CD1c-positive myeloid dendritic cell (primary cell): ENCODE measurements around the gene CYP19A1.
"Not testable (repeated sequence)": the region's sequence is repeated elsewhere in the genome, so short reads cannot be mapped to it uniquely, and the experiment has no call there.

ENCODE experiments used
- DNase-seq: peaks from one replicate; pipeline ENCODE4 v3.0.0-alpha.2; 2016; ENCODE audit errors: extremely low spot score

CYP19A1 gene

DNA sequence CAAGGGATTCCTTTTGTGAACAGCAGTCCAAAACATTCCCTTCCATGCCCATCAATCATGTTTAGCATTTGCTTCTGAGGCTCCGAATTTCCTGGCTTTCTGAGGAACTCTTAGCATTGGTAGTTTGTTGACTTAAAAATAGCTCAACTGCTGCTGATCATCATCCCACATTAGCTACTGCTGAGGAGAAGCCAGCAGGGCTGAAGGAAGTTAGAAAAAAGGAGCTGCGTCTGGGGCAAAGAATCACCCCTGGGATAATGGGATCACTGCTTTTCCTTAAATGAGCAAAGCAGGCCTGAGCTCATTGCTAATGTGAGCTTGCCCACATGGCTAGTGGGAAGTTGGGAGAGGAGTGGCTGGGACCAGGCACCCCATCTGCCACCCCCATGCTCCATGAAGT, 39.8 kb downstream of the CYP19A1 start:
- no peak for DNase-seq

DNA sequence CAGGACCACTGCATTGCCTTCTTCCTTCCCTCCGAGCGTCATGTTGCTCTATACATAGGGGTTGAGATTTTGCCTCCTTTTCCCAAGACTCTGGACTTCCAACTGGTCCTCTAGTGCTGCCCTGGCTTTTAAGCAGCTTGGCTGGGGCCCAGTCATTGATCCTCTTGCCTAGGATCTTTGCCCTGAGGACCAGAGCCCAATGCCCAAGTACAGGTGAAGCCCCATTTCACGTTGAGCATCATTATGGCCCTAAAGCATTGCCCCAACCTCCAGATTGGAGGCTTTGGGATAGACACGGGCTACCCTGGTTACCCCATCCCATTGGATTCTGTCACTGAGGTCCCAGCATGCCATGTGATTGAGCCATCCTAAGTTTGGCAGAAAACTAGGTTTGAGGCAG, 47.7 kb downstream of the CYP19A1 start:
- no peak for DNase-seq

DNA sequence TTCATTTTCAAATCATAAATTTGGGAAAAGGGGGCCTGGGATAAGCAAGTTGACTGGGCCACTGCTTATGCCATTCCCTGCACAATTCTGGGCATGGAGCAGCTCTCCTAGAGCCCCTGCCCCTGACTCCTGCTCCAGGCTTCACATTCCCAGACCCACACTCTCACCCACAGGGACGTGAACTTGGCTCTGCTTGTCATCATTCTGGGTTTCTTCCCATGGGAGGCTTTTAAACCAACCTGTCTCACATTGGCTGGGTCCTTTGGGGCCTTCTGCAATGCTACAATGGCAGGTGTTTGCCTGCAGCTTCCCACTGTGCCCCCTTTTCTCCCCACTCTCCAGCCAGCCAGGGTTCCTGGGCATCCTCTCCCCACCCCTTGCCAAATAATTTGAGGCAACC, 49.1 kb downstream of the CYP19A1 start:
- no peak for DNase-seq

- peak; percentile 43 for DNase-seq
Observed at GRCh38 chr15:51288143-51289065, 50.0 kb downstream of the CYP19A1 start.

- no peak for DNase-seq
Observed at GRCh38 chr15:51286816-51287215, 51.6 kb downstream of the CYP19A1 start.

DNA sequence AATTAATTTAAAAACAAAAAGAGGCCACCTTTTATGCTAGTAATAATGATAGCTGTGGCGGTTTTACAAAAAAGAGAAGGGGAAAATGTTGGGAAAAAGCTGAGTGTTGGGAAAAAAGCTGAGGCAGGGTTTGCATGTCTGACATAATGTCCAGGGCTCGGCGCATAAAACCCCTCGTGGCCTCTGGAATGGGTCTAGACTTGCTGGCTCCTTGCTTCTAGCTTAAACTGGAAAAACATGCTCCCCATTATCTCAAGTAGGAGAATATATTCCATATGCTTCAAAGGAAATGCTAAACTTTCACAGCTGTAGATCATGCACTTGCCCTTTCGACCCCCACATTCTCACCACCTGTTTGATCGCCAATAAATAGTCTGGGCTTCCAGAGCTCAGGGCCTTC, 53.0 kb downstream of the CYP19A1 start:
- DNase-seq: no peak

GRCh38 chr15:51284871-51285270, 53.5 kb downstream of the CYP19A1 start:
- DNase-seq: no peak

DNA sequence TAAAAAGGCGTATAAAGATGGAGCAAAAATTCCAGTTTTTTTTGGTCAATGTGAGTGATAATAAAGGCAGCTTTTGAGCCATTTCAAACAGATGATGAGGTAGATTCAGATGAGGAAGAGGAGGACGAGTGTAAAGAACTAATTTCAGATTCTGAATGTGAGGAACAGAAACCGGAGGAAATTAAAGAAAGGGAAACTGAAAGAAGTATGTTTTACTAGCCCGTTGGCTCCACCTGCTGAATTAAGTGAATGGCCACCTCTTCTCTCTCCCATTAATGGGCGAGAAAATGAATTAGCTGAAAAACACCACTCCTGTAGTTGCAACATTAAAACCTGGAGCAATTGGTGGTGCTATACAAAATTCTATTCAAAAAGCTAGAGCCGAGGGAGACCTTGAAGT, 55.4 kb downstream of the CYP19A1 start:
- peak; percentile 31 for DNase-seq

DNA sequence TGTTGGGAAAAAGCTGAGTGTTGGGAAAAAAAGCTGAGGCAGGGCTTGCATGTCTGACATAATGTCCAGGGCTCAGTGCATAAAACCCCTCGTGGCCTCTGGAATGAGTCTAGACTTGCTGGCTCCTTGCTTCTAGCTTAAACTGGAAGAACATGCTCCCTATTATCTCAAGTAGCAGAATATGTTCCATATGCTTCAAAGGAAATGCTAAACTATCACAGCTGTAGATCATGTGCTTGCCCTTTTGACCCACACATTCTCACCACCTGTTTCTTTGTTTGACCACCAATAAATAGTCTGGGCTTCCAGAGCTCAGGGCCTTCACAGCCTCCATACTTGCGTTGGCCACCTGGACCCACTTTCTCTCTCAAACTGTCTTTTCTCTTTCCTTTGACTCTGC, 56.2 kb downstream of the CYP19A1 start:
- DNase-seq: not testable (repeated sequence)

- peak; percentile 60 for DNase-seq
Observed at GRCh38 chr15:51281368-51281967, 56.9 kb downstream of the CYP19A1 start.

DNA sequence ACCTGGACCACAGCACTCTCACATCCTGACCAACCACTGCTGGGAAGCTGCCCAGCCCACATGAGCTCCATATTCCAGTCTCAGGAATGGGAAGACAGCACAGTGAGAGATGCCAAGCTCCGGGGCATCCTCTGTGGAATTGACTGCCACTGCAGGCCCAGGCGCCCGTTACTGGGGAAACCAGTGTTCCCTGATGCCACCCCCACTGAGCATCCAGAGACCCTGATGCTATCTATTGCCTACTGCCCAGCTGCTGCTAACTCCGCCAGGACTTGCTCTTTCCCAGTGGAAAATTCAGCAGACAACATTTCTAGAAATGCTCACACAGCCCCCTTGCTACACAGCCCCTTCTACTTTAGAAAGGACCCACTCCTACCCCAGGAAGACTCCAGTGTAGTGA, 57.6 kb downstream of the CYP19A1 start:
- DNase-seq: no peak

DNA sequence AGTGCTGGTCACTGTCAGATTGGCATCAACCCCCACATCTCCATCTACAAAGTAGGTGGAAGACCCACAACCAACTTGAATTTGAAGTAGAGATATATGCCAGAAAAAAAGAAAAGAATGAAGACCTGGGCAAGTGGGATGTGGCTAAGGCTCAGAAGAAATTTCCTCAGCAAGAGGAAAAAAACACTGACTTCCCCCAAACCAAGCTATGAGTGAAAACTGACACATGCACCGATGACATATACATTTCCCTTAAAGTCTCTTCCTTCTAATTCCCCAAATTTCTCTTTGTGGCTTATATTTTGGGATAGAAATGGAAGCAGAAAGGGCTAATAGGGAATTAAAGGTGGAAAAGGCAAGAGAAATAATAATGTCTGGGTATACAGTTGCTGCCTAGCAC, 59.0 kb downstream of the CYP19A1 start:
- DNase-seq: no peak

DNA sequence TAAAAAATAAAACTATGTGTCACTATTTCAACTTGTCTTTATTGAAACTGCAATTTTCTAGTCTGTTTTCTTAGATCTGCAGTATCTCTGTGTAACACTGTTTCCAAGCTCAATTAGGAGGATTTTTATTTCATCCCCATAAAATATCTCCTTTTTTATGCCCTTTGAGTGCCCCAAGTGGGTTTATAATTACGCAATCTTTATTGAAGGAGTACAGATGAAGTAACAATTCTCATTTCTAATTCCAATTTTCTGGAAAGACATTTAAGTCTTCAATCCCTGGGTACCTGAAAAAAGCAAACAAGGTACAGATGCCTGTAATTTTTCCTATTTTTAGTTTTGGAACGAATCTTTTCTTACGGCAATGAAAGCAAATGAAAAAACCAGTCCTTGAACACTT, 61.3 kb downstream of the CYP19A1 start:
- DNase-seq: no peak

GRCh38 chr15:51274956-51275355, 63.4 kb downstream of the CYP19A1 start:
- DNase-seq: no peak

GRCh38 chr15:51270706-51271105, 67.7 kb downstream of the CYP19A1 start:
- DNase-seq: peak; percentile 56

GRCh38 chr15:51269496-51269895, 68.9 kb downstream of the CYP19A1 start:
- no peak for DNase-seq

GRCh38 chr15:51267703-51268083, 70.7 kb downstream of the CYP19A1 start:
- DNase-seq: no peak

- DNase-seq: no peak
Observed at GRCh38 chr15:51267051-51267702, 71.2 kb downstream of the CYP19A1 start.

GRCh38 chr15:51266656-51267050, 71.7 kb downstream of the CYP19A1 start:
- no peak for DNase-seq

- no peak for DNase-seq
Observed at GRCh38 chr15:51265037-51265555, 73.3 kb downstream of the CYP19A1 start.

DNA sequence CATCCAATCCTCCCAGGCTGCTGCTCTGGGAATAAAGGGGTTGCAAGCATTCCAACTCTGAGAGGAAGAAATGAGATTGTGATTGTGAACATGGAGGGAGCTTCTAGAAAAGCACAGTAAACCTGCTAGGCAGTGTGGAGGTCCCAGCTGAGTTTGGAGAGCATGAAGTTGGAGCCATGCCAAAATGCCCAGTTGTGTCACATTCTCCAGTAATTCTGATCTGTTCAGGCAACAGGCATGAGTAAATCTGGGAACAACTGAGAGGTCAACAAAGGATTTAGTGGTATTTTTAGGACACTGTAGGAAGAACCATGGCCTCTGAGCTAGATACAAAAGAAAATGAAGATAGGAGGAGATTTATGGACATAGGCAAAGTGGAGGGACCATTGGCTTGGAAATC, 74.7 kb downstream of the CYP19A1 start:
- DNase-seq: no peak

GRCh38 chr15:51263116-51263515, 75.3 kb downstream of the CYP19A1 start:
- DNase-seq: no peak

GRCh38 chr15:51262463-51262862, 75.9 kb downstream of the CYP19A1 start:
- peak; percentile 58 for DNase-seq
